NCI-H82 (cell line): ENCODE data around the gene BTNL2.
"Not testable (repeated sequence)": the region's sequence is repeated elsewhere in the genome, so short reads cannot be mapped to it uniquely, and the experiment has no call there.

Source experiments
- DNase-seq: peaks from one replicate; lab custom pipeline; 2025; lab: John Stamatoyannopoulos, UW

The BTNL2 gene

DNA sequence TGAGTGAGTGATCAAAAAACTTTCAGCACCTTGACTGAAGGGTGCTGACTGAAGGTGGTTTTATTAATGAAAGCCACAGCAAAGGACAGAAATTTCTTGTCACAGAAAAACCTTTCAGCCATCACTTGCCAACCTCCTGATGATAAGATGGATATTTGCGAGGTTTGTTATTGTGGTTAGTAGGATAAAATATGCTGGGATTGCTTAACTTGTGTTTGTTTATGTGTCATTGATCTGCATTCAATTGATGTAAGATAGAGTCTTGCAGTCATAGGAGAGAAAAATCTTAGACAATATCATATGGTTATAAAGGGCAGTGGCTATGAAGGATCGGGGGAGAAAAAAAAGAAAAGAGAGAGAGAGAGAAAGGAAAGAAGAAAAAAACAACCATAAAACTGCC is 36.5 kb downstream of the BTNL2 start:
- DNase-seq, result no peak

GRCh38 chr6:32369660-32370059 is 37.3 kb downstream of the BTNL2 start:
- DNase-seq, result no peak

DNA sequence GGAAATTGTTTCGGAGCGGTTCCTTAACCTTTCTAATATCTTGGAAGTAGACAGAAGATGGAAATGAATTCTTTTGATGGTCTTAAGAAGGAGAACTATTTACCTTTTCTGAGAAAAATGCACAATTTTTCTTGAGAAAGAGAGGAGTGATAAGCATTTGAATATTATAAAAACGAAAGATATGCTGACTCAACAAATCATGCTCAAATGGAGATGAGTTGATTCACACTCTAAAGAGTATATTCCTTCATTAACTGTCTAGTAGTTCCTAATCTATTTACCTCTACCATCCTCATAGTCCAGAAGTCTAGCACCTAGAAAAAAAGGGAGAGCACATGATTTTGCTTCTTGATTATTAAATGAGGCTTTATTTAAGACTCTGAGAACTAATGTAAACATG is 39.3 kb downstream of the BTNL2 start:
- DNase-seq, result no peak

GRCh38 chr6:32359225-32359624 is 47.8 kb downstream of the BTNL2 start:
- not testable (repeated sequence) for DNase-seq

GRCh38 chr6:32358548-32358947 is 48.4 kb downstream of the BTNL2 start:
- DNase-seq, result not testable (repeated sequence)

GRCh38 chr6:32355018-32355417 is 52.0 kb downstream of the BTNL2 start:
- no peak for DNase-seq

- DNase-seq, result no peak
These were observed 53.6 kb downstream of the BTNL2 start for GRCh38 chr6:32353348-32353747.
